ENCODE results near the gene PTPRB.

GRCh38 chr12:70667253-70667652 is 30.0 kb upstream of the PTPRB start:
- no peak for TF ChIP-seq CTCF (IDR thresholded peaks at IDR 0.05)
- TF ChIP-seq POLR2A (IDR thresholded peaks at IDR 0.05), result no peak

Measured in stomach (tissue), 4 donors.